Inflammatory macrophage treated with lipopolysaccharide for 1 hour (primary cell): ENCODE measurements around the gene LRMDA.
"Not testable (repeated sequence)": the region's sequence is repeated elsewhere in the genome, so short reads cannot be mapped to it uniquely, and the experiment has no call there.

Source experiments
- DNase-seq, 2 donors: peaks; one replicate each; pipeline ENCODE4 v3.0.0-alpha.2; 2020 to 2022

Gene LRMDA

GRCh38 chr10:76553263-76554032 lies 1122.0 kb downstream of the LRMDA start:
- DNase-seq = no peak

- DNase-seq = no peak
These were observed 1122.6 kb downstream of the LRMDA start for GRCh38 chr10:76554033-76554408.

- DNase-seq = no peak
These were observed 1123.1 kb downstream of the LRMDA start for GRCh38 chr10:76554478-76554877.

- DNase-seq = no peak
These were observed 1123.7 kb downstream of the LRMDA start for GRCh38 chr10:76555067-76555670.

GRCh38 chr10:76557366-76557765 lies 1125.9 kb downstream of the LRMDA start:
- no peak for DNase-seq

- no peak for DNase-seq
These were observed 1127.2 kb downstream of the LRMDA start for GRCh38 chr10:76558586-76558985.

- no peak for DNase-seq
These were observed 1127.8 kb downstream of the LRMDA start for GRCh38 chr10:76558996-76559891.

- DNase-seq = no peak
These were observed 1128.4 kb downstream of the LRMDA start for GRCh38 chr10:76559892-76560220.

GRCh38 chr10:76560338-76560737 lies 1128.9 kb downstream of the LRMDA start:
- no peak for DNase-seq

- no peak for DNase-seq
These were observed 1131.9 kb downstream of the LRMDA start for GRCh38 chr10:76563286-76563685.

- DNase-seq = no peak
These were observed 1140.6 kb downstream of the LRMDA start for GRCh38 chr10:76572021-76572420.

GRCh38 chr10:76576276-76576962 lies 1145.0 kb downstream of the LRMDA start:
- no peak for DNase-seq

GRCh38 chr10:76577455-76577854 lies 1146.0 kb downstream of the LRMDA start:
- DNase-seq = no peak

- no peak for DNase-seq
These were observed 1150.3 kb downstream of the LRMDA start for GRCh38 chr10:76581506-76582256.

GRCh38 chr10:76582531-76582930 lies 1151.1 kb downstream of the LRMDA start:
- no peak for DNase-seq

GRCh38 chr10:76583711-76584161 lies 1152.3 kb downstream of the LRMDA start:
- no peak for DNase-seq

GRCh38 chr10:76584466-76584865 lies 1153.0 kb downstream of the LRMDA start:
- not testable (repeated sequence) for DNase-seq
